ENCODE data around the gene PFKL. TPM values are rescaled to one million over a fixed set of nuclear protein-coding genes. Genes with fewer than 3 reads are reported as not detected.
"Not testable (repeated sequence)": the region's sequence is repeated elsewhere in the genome, so short reads cannot be mapped to it uniquely, and the experiment has no call there.

Gene PFKL
- total RNA-seq, 1 experiment from 2014 or later = 134 TPM

- ATAC-seq, H3K27ac Mint-ChIP-seq, H3K9me3 Mint-ChIP-seq, H3K36me3 Mint-ChIP-seq: not testable (repeated sequence)
- POLR2A ChIA-PET = interaction anchor here (0.6 kb wide), 1 partner anchor 433 kb away, joined by 3 read pairs; no protein-coding TSS in a partner anchor
- TF ChIP-seq ZNF121 (CRISPR knock-in tag; IDR thresholded peaks at IDR 0.05) = peak; percentile 94
- CTCF ChIA-PET = interaction anchor here (1.3 to 1.7 kb wide), 3 partner anchors 13 to 35 kb away, joined by 3 to 6 read pairs (median 4); no protein-coding TSS in a partner anchor
- peak; percentile 40 for DNase-seq (ENCODE audit: low spot score)
- 0 out of 2 replicates have a peak overlapping the region, but pooled peaks have one; percentile 14 for H3K4me3 Mint-ChIP-seq
- H3K27me3 Mint-ChIP-seq (ENCODE audit: low read depth) = peaks cover 11% of the 10 kb centered on the region
- H3K4me1 Mint-ChIP-seq = peaks cover 34% of the 10 kb centered on the region
Measured at GRCh38 chr21:44302573-44303401, 2.9 kb downstream of the PFKL start.

GRCh38 chr21:44303490-44303981 lies 3.7 kb downstream of the PFKL start:
- CTCF ChIA-PET = interaction anchor here (0.9 to 1.7 kb wide), 3 partner anchors 12 to 158 kb away, joined by 3 to 4 read pairs (median 4); partner anchors contain the start of gene CFAP410
- POLR2A ChIA-PET = no interaction called here
- H3K27ac Mint-ChIP-seq = peak overlapping the region; percentile 97

GRCh38 chr21:44304011-44304616 lies 4.3 kb downstream of the PFKL start:
- Mint-ChIP-seq H3K4me3 (no peak overlapping the region), H3K9me3 (no peaks in the 10 kb centered on the region), H3K27ac (no peak overlapping the region; the same call in 1 of the 2 replicates), H3K27me3 (ENCODE audit: low read depth) (0 out of 2 replicates have a peak, but pooled peaks cover 3% of the 10 kb centered on the region), H3K36me3 (0 out of 2 replicates have a peak, but pooled peaks cover 2% of the 10 kb centered on the region), H3K4me1 (peaks cover 33% of the 10 kb centered on the region)
- DNase-seq (ENCODE audit: low spot score) (no peak), ATAC-seq (no peak)
- ChIA-PET CTCF (interaction anchor here (0.9 to 1.7 kb wide), 4 partner anchors 11 to 157 kb away, joined by 3 to 4 read pairs (median 4); partner anchors contain the start of gene CFAP410), POLR2A (no interaction called here)
- TF ChIP-seq IRF2 (CRISPR knock-in tag; IDR thresholded peaks at IDR 0.05; ENCODE audit: borderline replicate concordance, low read depth) (no peak), ZNF416 (CRISPR knock-in tag; IDR thresholded peaks at IDR 0.05) (no peak), GABPB1 (CRISPR knock-in tag; IDR thresholded peaks at IDR 0.05) (no peak), E2F4 (CRISPR knock-in tag; IDR thresholded peaks at IDR 0.05; ENCODE audit: borderline replicate concordance, low read depth) (no peak)

More at GRCh38 chr21:44303490-44303981, 3.7 kb downstream of the PFKL start:
- no peaks in the 10 kb centered on the region for H3K9me3 Mint-ChIP-seq
- TF ChIP-seq GABPB1 (CRISPR knock-in tag; IDR thresholded peaks at IDR 0.05) = 0 out of 2 replicates have a peak, but pooled peaks have one; percentile 24
- TF ChIP-seq IRF2 (CRISPR knock-in tag; IDR thresholded peaks at IDR 0.05; ENCODE audit: borderline replicate concordance, low read depth) = no peak
- peaks cover 34% of the 10 kb centered on the region for H3K4me1 Mint-ChIP-seq
- peaks cover 6% of the 10 kb centered on the region for H3K27me3 Mint-ChIP-seq (ENCODE audit: low read depth)
- 0 out of 2 replicates have a peak, but pooled peaks cover 2% of the 10 kb centered on the region for H3K36me3 Mint-ChIP-seq
- DNase-seq (ENCODE audit: low spot score) (no peak), ATAC-seq (no peak)
- no peak overlapping the region for H3K4me3 Mint-ChIP-seq

GRCh38 chr21:44304877-44305293 lies 5.0 kb downstream of the PFKL start:
- 0 out of 2 replicates have a peak, but pooled peaks cover 2% of the 10 kb centered on the region for H3K36me3 Mint-ChIP-seq
- CTCF ChIA-PET = interaction anchor here (1.4 kb wide), 1 partner anchor 29 kb away, joined by 3 read pairs; no protein-coding TSS in a partner anchor
- peak; percentile 36 for ATAC-seq
- peak; percentile 43 for DNase-seq (ENCODE audit: low spot score)
- peak; percentile 23; the same call in 1 of the 2 replicates for TF ChIP-seq CTCF (IDR thresholded peaks at IDR 0.05)
- no peak for TF ChIP-seq USF2 (CRISPR knock-in tag; IDR thresholded peaks at IDR 0.05)
- H3K27ac Mint-ChIP-seq = peak overlapping the region; percentile 97
- H3K9me3 Mint-ChIP-seq = no peaks in the 10 kb centered on the region
- H3K4me1 Mint-ChIP-seq = peaks cover 30% of the 10 kb centered on the region
- POLR2A ChIA-PET = no interaction called here
- no peaks in the 10 kb centered on the region for H3K27me3 Mint-ChIP-seq (ENCODE audit: low read depth)
- H3K4me3 Mint-ChIP-seq = no peak overlapping the region

Measured in WTC11 (cell line).